WERI-Rb-1 (cell line): ENCODE data around the gene CAV2.

Source experiments
- DNase-seq: peaks from one replicate; pipeline ENCODE4 v3.0.0-alpha.2; 2020
- H3K27ac ChIP-seq: fragments of 250-450 bp; sonication (Bioruptor Pico); 2 replicates; pipeline ENCODE4 v1.5.1; 2020; ENCODE audit warnings: mild to moderate bottlenecking, moderate library complexity
- H3K27me3 ChIP-seq: fragments of 250-450 bp; sonication (Bioruptor Pico); 2 replicates; pipeline ENCODE4 v1.5.1; 2021; ENCODE audit warnings: mild to moderate bottlenecking, low read depth, moderate library complexity; ENCODE audit not compliant: insufficient read depth, severe bottlenecking
- H3K36me3 ChIP-seq: fragments of 250-450 bp; sonication (Bioruptor Pico); 2 replicates; pipeline ENCODE4 v1.5.1; 2020; ENCODE audit warnings: mild to moderate bottlenecking, moderate library complexity
- H3K4me3 ChIP-seq: 2 replicates; pipeline ENCODE4 v1.5.1; 2011; ENCODE audit warnings: low read depth, mild to moderate bottlenecking, control low read depth, low read length
- H3K9me3 ChIP-seq: fragments of 250-450 bp; sonication (Bioruptor Pico); 2 replicates; pipeline ENCODE4 v1.5.1; 2021; ENCODE audit warnings: mild to moderate bottlenecking, moderate library complexity; ENCODE audit not compliant: severe bottlenecking
- CTCF ChIP-seq: IDR thresholded peaks from 2 replicates; pipeline ENCODE4 v1.5.1; 2011; ENCODE audit warnings: low read depth, mild to moderate bottlenecking, control low read depth, inconsistent platforms, low read length

Gene CAV2

GRCh38 chr7:116499168-116500077 lies at the start of gene CAV2:
CAV2 (plus strand) TSS chr7:116499738; CDS start chr7:116499782, 44 bp downstream.
- no peak within 1 kb of the TSS for H3K27ac ChIP-seq
- peaks cover 50% of the 10 kb centered on the region for H3K27me3 ChIP-seq
- H3K9me3 ChIP-seq = peaks cover 5% of the 10 kb centered on the region
- H3K4me3 ChIP-seq = peak within 1 kb of the TSS; percentile 50
- peak; percentile 32 for DNase-seq
- H3K36me3 ChIP-seq = no peaks in the 10 kb centered on the region
- TF ChIP-seq CTCF = no peak

GRCh38 chr7:116449950-116450349 lies 49.6 kb upstream of the CAV2 start:
- Histone ChIP-seq H3K4me3 (no peak overlapping the region), H3K9me3 (no peaks in the 10 kb centered on the region), H3K27me3 (peaks cover 40% of the 10 kb centered on the region), H3K36me3 (no peaks in the 10 kb centered on the region), H3K27ac (no peak overlapping the region)
- no peak for DNase-seq
- no peak for TF ChIP-seq CTCF

- no peak overlapping the region for H3K4me3 ChIP-seq
- H3K27me3 ChIP-seq = peaks cover 37% of the 10 kb centered on the region
- no peak for TF ChIP-seq CTCF
- H3K36me3 ChIP-seq = no peaks in the 10 kb centered on the region
- DNase-seq = no peak
- no peak overlapping the region for H3K27ac ChIP-seq
- no peaks in the 10 kb centered on the region for H3K9me3 ChIP-seq
Measured at GRCh38 chr7:116451957-116452729, 47.4 kb upstream of the CAV2 start.

- DNase-seq = no peak
- Histone ChIP-seq H3K36me3 (no peaks in the 10 kb centered on the region), H3K27me3 (peaks cover 34% of the 10 kb centered on the region), H3K4me3 (no peak overlapping the region), H3K27ac (no peak overlapping the region), H3K9me3 (no peaks in the 10 kb centered on the region)
- no peak for TF ChIP-seq CTCF
Measured at GRCh38 chr7:116454377-116454776, 45.2 kb upstream of the CAV2 start.

GRCh38 chr7:116455009-116455408 lies 44.5 kb upstream of the CAV2 start:
- no peak for TF ChIP-seq CTCF
- no peak overlapping the region for H3K27ac ChIP-seq

More at GRCh38 chr7:116455009-116455408, 44.5 kb upstream of the CAV2 start:
- peaks cover 32% of the 10 kb centered on the region for H3K27me3 ChIP-seq
- no peak for DNase-seq
- H3K9me3 ChIP-seq = no peaks in the 10 kb centered on the region
- no peak overlapping the region for H3K4me3 ChIP-seq
- no peaks in the 10 kb centered on the region for H3K36me3 ChIP-seq
